ENCODE results near the gene STH. TPM values are rescaled to one million over a fixed set of nuclear protein-coding genes. Genes with fewer than 3 reads are reported as not detected.

STH gene
- total and polyA plus RNA-seq, 9 of the 15 experiments (the other 6 are each of a cell fraction or from before 2014, with no cell fraction given) = not detected

- TF ChIP-seq NELFE (IDR thresholded peaks at IDR 0.05; ENCODE audit: insufficient read depth, insufficient read length) (no peak), RERE (CRISPR knock-in tag; IDR thresholded peaks at IDR 0.05; ENCODE audit: borderline replicate concordance) (no peak), MAX (CRISPR knock-in tag; IDR thresholded peaks at IDR 0.05) (no peak), CAMTA2 (CRISPR knock-in tag; conservative IDR thresholded peaks at IDR 0.05) (no peak), ZNF589 (CRISPR knock-in tag; IDR thresholded peaks at IDR 0.05; ENCODE audit: low read depth) (no peak), E2F4 (CRISPR knock-in tag; IDR thresholded peaks at IDR 0.05; ENCODE audit: low read depth) (no peak), SIRT6 (IDR thresholded peaks at IDR 0.05; ENCODE audit: low read depth, low read length) (no peak), NONO (IDR thresholded peaks at IDR 0.05; ENCODE audit: low read depth in 2 of 2, low read length in 1 of 2) (no peak), ZNF766 (CRISPR knock-in tag; conservative IDR thresholded peaks at IDR 0.05) (no peak), FOXM1 (IDR thresholded peaks at IDR 0.05; ENCODE audit: low read depth) (no peak), FOXM1 (CRISPR knock-in tag; IDR thresholded peaks at IDR 0.05; ENCODE audit: low read depth) (no peak), ZFP1 (CRISPR knock-in tag; IDR thresholded peaks at IDR 0.05) (no peak), PYGO2 (tag; IDR thresholded peaks at IDR 0.05) (no peak), ZNF644 (tag; IDR thresholded peaks at IDR 0.05; ENCODE audit: low read depth) (no peak), PRPF4 (IDR thresholded peaks at IDR 0.05; ENCODE audit: insufficient read depth, low read depth, low read length, poor library complexity, severe bottlenecking) (no peak), LCOR (CRISPR knock-in tag; IDR thresholded peaks at IDR 0.05) (no peak), ATF2 (CRISPR knock-in tag; IDR thresholded peaks at IDR 0.05) (no peak), BRD4 (IDR thresholded peaks at IDR 0.05) (no peak)
These were observed 45.4 kb downstream of the STH start (continued) for GRCh38 chr17:46044286-46044928.

Data from K562 (cell line).